Right lung (tissue), 10 donors: Measurements from ENCODE around the gene PRR35. TPM values are rescaled to one million over a fixed set of nuclear protein-coding genes. Genes with fewer than 3 reads are reported as not detected.

Experiments used
- DNase-seq, 2 donors: peaks; one replicate each; pipeline ENCODE4 v3.0.0-alpha.2; 2013
- long read RNA-seq, 8 donors: transcript quantifications; one replicate each; lab custom pipeline, GENCODE V29; 2026
- polyA plus RNA-seq, 5 donors: library from polyadenylated mRNA; unstranded; fragments of 120-200 nt; gene quantifications; one replicate each; pipeline versions ENCODE4 v1.2.1 to v1.2.3, GENCODE V29; 2013; ENCODE audit warnings: inconsistent platforms in 1 of 5, low replicate concordance in 1 of 5; ENCODE audit not compliant: insufficient read length in 5 of 5, insufficient read depth in 1 of 5

PRR35 gene
- polyA plus RNA-seq, result under 1 TPM in 1 of 5 donors, not detected in 4; 0.07 TPM
- long read RNA-seq, donor 1, result 0 reads
- long read RNA-seq, donor 2, result 0 reads
- long read RNA-seq, donor 3, result 0 reads
- long read RNA-seq, donor 4, result 0 reads
- long read RNA-seq, donor 5, result 0 reads
- long read RNA-seq, donor 6, result 0 reads
- long read RNA-seq, donor 7, result 0 reads
- long read RNA-seq, donor 8, result 0 reads

- DNase-seq, result no peak
These were observed at the start of gene PRR35 for GRCh38 chr16:560204-560700. Gene PRR35, plus strand, starts transcription at chr16:560394. Its CDS starts 2,901 bp downstream, at chr16:563295.

GRCh38 chr16:512802-513201, 47.4 kb upstream of the PRR35 start:
- DNase-seq, result no peak

GRCh38 chr16:513950-514349, 46.2 kb upstream of the PRR35 start:
- no peak for DNase-seq

GRCh38 chr16:515175-515938, 44.8 kb upstream of the PRR35 start:
- DNase-seq, result no peak

GRCh38 chr16:515939-516226, 44.3 kb upstream of the PRR35 start:
- no peak for DNase-seq

- no peak for DNase-seq
These were observed 43.9 kb upstream of the PRR35 start for GRCh38 chr16:516301-516700.

GRCh38 chr16:518858-519257, 41.3 kb upstream of the PRR35 start:
- no peak for DNase-seq

- DNase-seq, result no peak
These were observed 40.8 kb upstream of the PRR35 start for GRCh38 chr16:519425-519824.

GRCh38 chr16:519841-520687, 40.1 kb upstream of the PRR35 start:
- no peak for DNase-seq

GRCh38 chr16:520847-521246, 39.3 kb upstream of the PRR35 start:
- no peak for DNase-seq

GRCh38 chr16:521381-522210, 38.6 kb upstream of the PRR35 start:
- DNase-seq, result no peak

GRCh38 chr16:522320-523096, 37.7 kb upstream of the PRR35 start:
- DNase-seq, result no peak

GRCh38 chr16:523097-523741, 37.0 kb upstream of the PRR35 start:
- no peak for DNase-seq

- no peak for DNase-seq
These were observed 35.7 kb upstream of the PRR35 start for GRCh38 chr16:524274-525040.

GRCh38 chr16:525123-525519, 35.1 kb upstream of the PRR35 start:
- no peak for DNase-seq

GRCh38 chr16:525520-526180, 34.5 kb upstream of the PRR35 start:
- no peak for DNase-seq

- no peak for DNase-seq
These were observed 33.8 kb upstream of the PRR35 start for GRCh38 chr16:526181-527014.
